Immature natural killer cell (primary cell): ENCODE measurements around the gene APBA2. TPM values are rescaled to one million over a fixed set of nuclear protein-coding genes. Genes with fewer than 3 reads are reported as not detected.

Experiments used
- DNase-seq, 3 donors: peaks; one replicate each; pipeline ENCODE4 v3.0.0; 2022; ENCODE audit warnings: mixed read lengths in 1 of 3
- H3K27ac Mint-ChIP-seq, 6 donors: one replicate each; pipeline ENCODE4 v1.8.0; 2020; ENCODE audit warnings: mixed read lengths in 6 of 6, mild to moderate bottlenecking in 5 of 6, inconsistent platforms in 4 of 6, moderate library complexity in 3 of 6
- H3K27me3 Mint-ChIP-seq, 3 donors: one replicate each; pipeline ENCODE4 v1.8.0; 2020 to 2021; ENCODE audit warnings: low read depth in 3 of 3, mild to moderate bottlenecking in 3 of 3, mixed read lengths in 3 of 3, moderate library complexity in 3 of 3, inconsistent platforms in 1 of 3
- H3K36me3 Mint-ChIP-seq, 3 donors: one replicate each; pipeline ENCODE4 v1.8.0; 2020; ENCODE audit warnings: mixed read lengths in 3 of 3, inconsistent platforms in 2 of 3, mild to moderate bottlenecking in 2 of 3
- H3K4me1 Mint-ChIP-seq, 2 donors: one replicate each; pipeline ENCODE4 v1.8.0; 2020; ENCODE audit warnings: inconsistent platforms in 2 of 2, mild to moderate bottlenecking in 2 of 2, mixed read lengths in 2 of 2, moderate library complexity in 1 of 2
- H3K4me3 Mint-ChIP-seq, 5 donors: one replicate each; pipeline ENCODE4 v1.8.0; 2020; ENCODE audit warnings: mild to moderate bottlenecking in 5 of 5, mixed read lengths in 5 of 5, inconsistent platforms in 3 of 5, moderate library complexity in 3 of 5
- H3K9me3 Mint-ChIP-seq, 6 donors: one replicate each; pipeline ENCODE4 v1.8.0; 2020; ENCODE audit warnings: mild to moderate bottlenecking in 6 of 6, mixed read lengths in 6 of 6, inconsistent platforms in 4 of 6, moderate library complexity in 3 of 6
- polyA plus RNA-seq, 3 donors: library from polyadenylated mRNA; unstranded; fragments of 300-500 nt; fragmentation: Illumina TruSeq; gene quantifications; one replicate each; pipeline ENCODE4 v1.2.3, GENCODE V29; 2021

The APBA2 gene
- polyA plus RNA-seq, 3 donors from 2014 or later: 24.4 to 68.7 (median 25.4) TPM

GRCh38 chr15:29048011-29048410 lies 162.2 kb downstream of the APBA2 start:
- Mint-ChIP-seq H3K4me3 (no peak overlapping the region), H3K27ac (peak overlapping the region in 4 of 6 donors; percentile 34 to 89 (median 60)), H3K27me3 (peaks cover 0 to 2% (median 0%) of the 10 kb centered on the region in 3 donors), H3K36me3 (no peaks in the 10 kb centered on the region), H3K4me1 (peaks cover 77 to 89% of the 10 kb centered on the region in 2 donors), H3K9me3 (no peaks in the 10 kb centered on the region)
- DNase-seq: no peak

GRCh38 chr15:29050870-29051269 lies 165.1 kb downstream of the APBA2 start:
- H3K27me3 Mint-ChIP-seq: peaks cover 0 to 3% (median 2%) of the 10 kb centered on the region in 3 donors
- H3K36me3 Mint-ChIP-seq: peaks cover 4 to 6% (median 5%) of the 10 kb centered on the region in 3 donors
- H3K4me3 Mint-ChIP-seq: peak overlapping the region; percentile 51 to 73 (median 69)
- H3K27ac Mint-ChIP-seq: peak overlapping the region; percentile 81 to 93 (median 90)
- no peaks in the 10 kb centered on the region for H3K9me3 Mint-ChIP-seq
- DNase-seq: peak; percentile 74 to 84 (median 82)
- peaks cover 66 to 74% of the 10 kb centered on the region in 2 donors for H3K4me1 Mint-ChIP-seq

- DNase-seq: no peak
- Mint-ChIP-seq H3K27ac (peak overlapping the region; percentile 81 to 93 (median 90)), H3K4me1 (peaks cover 66 to 73% of the 10 kb centered on the region in 2 donors), H3K9me3 (no peaks in the 10 kb centered on the region), H3K4me3 (peak overlapping the region; percentile 51 to 73 (median 69)), H3K36me3 (peaks cover 4 to 6% (median 5%) of the 10 kb centered on the region in 3 donors), H3K27me3 (peaks cover 0 to 3% (median 2%) of the 10 kb centered on the region in 3 donors)
Observed at GRCh38 chr15:29051422-29051821, 165.6 kb downstream of the APBA2 start.

- Mint-ChIP-seq H3K27me3 (peaks cover 2 to 3% (median 2%) of the 10 kb centered on the region in 3 donors), H3K4me3 (no peak overlapping the region), H3K36me3 (peaks cover 4 to 10% (median 5%) of the 10 kb centered on the region in 3 donors), H3K27ac (peak overlapping the region in 5 of 6 donors; percentile 62 to 90 (median 80)), H3K4me1 (peaks cover 69 to 77% of the 10 kb centered on the region in 2 donors), H3K9me3 (no peaks in the 10 kb centered on the region)
- no peak for DNase-seq
Observed at GRCh38 chr15:29053006-29053405, 167.2 kb downstream of the APBA2 start.

GRCh38 chr15:29053661-29054131 lies 167.9 kb downstream of the APBA2 start:
- Mint-ChIP-seq H3K4me3 (no peak overlapping the region), H3K27ac (peak overlapping the region in 4 of 6 donors; percentile 67 to 90 (median 80)), H3K27me3 (peaks cover 0 to 4% (median 3%) of the 10 kb centered on the region in 3 donors), H3K36me3 (peaks cover 4 to 10% (median 5%) of the 10 kb centered on the region in 3 donors), H3K4me1 (peaks cover 76 to 80% of the 10 kb centered on the region in 2 donors), H3K9me3 (no peaks in the 10 kb centered on the region)
- DNase-seq: no peak

GRCh38 chr15:29054171-29055045 lies 168.6 kb downstream of the APBA2 start:
- H3K36me3 Mint-ChIP-seq: peaks cover 4 to 10% (median 5%) of the 10 kb centered on the region in 3 donors
- H3K9me3 Mint-ChIP-seq: no peaks in the 10 kb centered on the region
- peak overlapping the region in 2 of 6 donors; percentile 79 to 95 for H3K27ac Mint-ChIP-seq
- no peak for DNase-seq
- peaks cover 0 to 4% (median 3%) of the 10 kb centered on the region in 3 donors for H3K27me3 Mint-ChIP-seq
- peaks cover 80% of the 10 kb centered on the region in 2 donors for H3K4me1 Mint-ChIP-seq
- H3K4me3 Mint-ChIP-seq: no peak overlapping the region

GRCh38 chr15:29055876-29056275 lies 170.1 kb downstream of the APBA2 start:
- Mint-ChIP-seq H3K36me3 (peaks cover 4 to 10% (median 5%) of the 10 kb centered on the region in 3 donors), H3K4me3 (peak overlapping the region in 1 of 5 donors; percentile 23), H3K27ac (peak overlapping the region; percentile 69 to 95 (median 82)), H3K9me3 (no peaks in the 10 kb centered on the region), H3K4me1 (peaks cover 74 to 78% of the 10 kb centered on the region in 2 donors), H3K27me3 (peaks cover 4 to 5% (median 4%) of the 10 kb centered on the region in 3 donors)
- DNase-seq: no peak

GRCh38 chr15:29056839-29057450 lies 171.2 kb downstream of the APBA2 start:
- DNase-seq: no peak
- Mint-ChIP-seq H3K36me3 (peaks cover 4 to 10% (median 5%) of the 10 kb centered on the region in 3 donors), H3K27me3 (peaks cover 4 to 5% (median 4%) of the 10 kb centered on the region in 3 donors), H3K27ac (peak overlapping the region; percentile 79 to 93 (median 86)), H3K4me1 (peaks cover 63 to 75% of the 10 kb centered on the region in 2 donors), H3K9me3 (no peaks in the 10 kb centered on the region), H3K4me3 (peak overlapping the region in 1 of 5 donors; percentile 24)

- H3K27ac Mint-ChIP-seq: peak overlapping the region; percentile 79 to 93 (median 86)
- peak overlapping the region; percentile 0 to 63 (median 21) for H3K4me3 Mint-ChIP-seq
- peak; percentile 47 to 64 (median 55) for DNase-seq
- H3K4me1 Mint-ChIP-seq: peaks cover 60 to 70% of the 10 kb centered on the region in 2 donors
- H3K9me3 Mint-ChIP-seq: no peaks in the 10 kb centered on the region
- H3K36me3 Mint-ChIP-seq: peaks cover 4 to 14% (median 5%) of the 10 kb centered on the region in 3 donors
- H3K27me3 Mint-ChIP-seq: peaks cover 4 to 5% (median 4%) of the 10 kb centered on the region in 3 donors
Observed at GRCh38 chr15:29057856-29058255, 172.1 kb downstream of the APBA2 start.

- Mint-ChIP-seq H3K4me1 (peaks cover 59 to 69% of the 10 kb centered on the region in 2 donors), H3K27me3 (peaks cover 2 to 4% (median 4%) of the 10 kb centered on the region in 3 donors), H3K4me3 (peak overlapping the region in 1 of 5 donors; percentile 16), H3K9me3 (no peaks in the 10 kb centered on the region), H3K27ac (peak overlapping the region; percentile 15 to 93 (median 84)), H3K36me3 (peaks cover 4 to 14% (median 5%) of the 10 kb centered on the region in 3 donors)
- DNase-seq: no peak
Observed at GRCh38 chr15:29058903-29059539, 173.2 kb downstream of the APBA2 start.

- H3K27me3 Mint-ChIP-seq: peaks cover 4 to 5% (median 4%) of the 10 kb centered on the region in 3 donors
- peak overlapping the region in 1 of 5 donors; percentile 18 for H3K4me3 Mint-ChIP-seq
- H3K27ac Mint-ChIP-seq: peak overlapping the region in 4 of 6 donors; percentile 50 to 84 (median 68)
- H3K9me3 Mint-ChIP-seq: no peaks in the 10 kb centered on the region
- peaks cover 69 to 79% of the 10 kb centered on the region in 2 donors for H3K4me1 Mint-ChIP-seq
- no peak for DNase-seq
- H3K36me3 Mint-ChIP-seq: peaks cover 3 to 14% (median 4%) of the 10 kb centered on the region in 3 donors
Observed at GRCh38 chr15:29059871-29060640, 174.3 kb downstream of the APBA2 start.

- Mint-ChIP-seq H3K9me3 (no peaks in the 10 kb centered on the region), H3K27ac (peak overlapping the region in 2 of 6 donors; percentile 56 to 73), H3K36me3 (peaks cover 0 to 8% (median 0%) of the 10 kb centered on the region in 3 donors), H3K4me1 (peaks cover 71 to 82% of the 10 kb centered on the region in 2 donors), H3K4me3 (no peak overlapping the region), H3K27me3 (peaks cover 4 to 5% (median 4%) of the 10 kb centered on the region in 3 donors)
- DNase-seq: no peak
Observed at GRCh38 chr15:29061746-29062145, 176.0 kb downstream of the APBA2 start.
